Activated CD8-positive, alpha-beta T cell treated with anti-CD3 and anti-CD28 coated beads for 36 hours (primary cell): Measurements from ENCODE around the gene CABP2. TPM values are rescaled to one million over a fixed set of nuclear protein-coding genes. Genes with fewer than 3 reads are reported as not detected.
A peak's percentile ranks its signal among the peaks of the same experiment; 100 is the strongest.

Experiments
- ATAC-seq: fragments of 200-7000 bp; cut with Tn5 transposase; one replicate; pipeline ENCODE4 v1.10.0; 2021; ENCODE audit warnings: mild to moderate bottlenecking, moderate library complexity
- CTCF ChIA-PET: fragments of 350-600 bp; sonication (Branson Sonifier 250); formaldehyde crosslinking; loops from one replicate; lab custom pipeline; 2021; ENCODE audit warnings: antibody characterized with exemption; lab: Charles Lee
- POLR2A ChIA-PET: fragments of 350-600 bp; sonication (Branson Sonifier 250); formaldehyde crosslinking; loops from one replicate; lab custom pipeline; 2021; ENCODE audit warnings: antibody characterized with exemption; lab: Charles Lee
- DNase-seq: peaks from one replicate; pipeline ENCODE4 v3.0.0-alpha.2; 2020
- H3K27ac Mint-ChIP-seq: one replicate; pipeline ENCODE4 v1.8.0; 2021; ENCODE audit warnings: mild to moderate bottlenecking, mixed read lengths
- H3K27me3 Mint-ChIP-seq: one replicate; pipeline ENCODE4 v1.8.0; 2021; ENCODE audit warnings: mixed read lengths
- H3K36me3 Mint-ChIP-seq: one replicate; pipeline ENCODE4 v1.8.0; 2021; ENCODE audit warnings: low read depth, mixed read lengths
- H3K4me1 Mint-ChIP-seq: one replicate; pipeline ENCODE4 v1.8.0; 2021; ENCODE audit warnings: low read depth, mixed read lengths
- H3K4me3 Mint-ChIP-seq: one replicate; pipeline ENCODE4 v1.8.0; 2021; ENCODE audit warnings: mild to moderate bottlenecking, moderate library complexity, mixed read lengths
- H3K9me3 Mint-ChIP-seq: one replicate; pipeline ENCODE4 v1.8.0; 2021; ENCODE audit warnings: mixed read lengths
- CTCF ChIP-seq: fragments of 200-600 bp; IDR thresholded peaks from one replicate; pipeline ENCODE4 v1.8.0; 2022; ENCODE audit warnings: antibody characterized with exemption, mild to moderate bottlenecking
- intact Hi-C: fragments of 100-400 bp; cut with micrococcal nuclease; formaldehyde crosslinking; loops from one replicate; pipeline ENCODE4 v1.10.0; 2022
- total RNA-seq, 2 experiments: library from RNA; stranded (reverse); gene quantifications; one replicate each; pipeline ENCODE4 v1.2.3, GENCODE V29; 2021

The CABP2 gene
- total RNA-seq, 2 experiments from 2014 or later, result not detected

DNA sequence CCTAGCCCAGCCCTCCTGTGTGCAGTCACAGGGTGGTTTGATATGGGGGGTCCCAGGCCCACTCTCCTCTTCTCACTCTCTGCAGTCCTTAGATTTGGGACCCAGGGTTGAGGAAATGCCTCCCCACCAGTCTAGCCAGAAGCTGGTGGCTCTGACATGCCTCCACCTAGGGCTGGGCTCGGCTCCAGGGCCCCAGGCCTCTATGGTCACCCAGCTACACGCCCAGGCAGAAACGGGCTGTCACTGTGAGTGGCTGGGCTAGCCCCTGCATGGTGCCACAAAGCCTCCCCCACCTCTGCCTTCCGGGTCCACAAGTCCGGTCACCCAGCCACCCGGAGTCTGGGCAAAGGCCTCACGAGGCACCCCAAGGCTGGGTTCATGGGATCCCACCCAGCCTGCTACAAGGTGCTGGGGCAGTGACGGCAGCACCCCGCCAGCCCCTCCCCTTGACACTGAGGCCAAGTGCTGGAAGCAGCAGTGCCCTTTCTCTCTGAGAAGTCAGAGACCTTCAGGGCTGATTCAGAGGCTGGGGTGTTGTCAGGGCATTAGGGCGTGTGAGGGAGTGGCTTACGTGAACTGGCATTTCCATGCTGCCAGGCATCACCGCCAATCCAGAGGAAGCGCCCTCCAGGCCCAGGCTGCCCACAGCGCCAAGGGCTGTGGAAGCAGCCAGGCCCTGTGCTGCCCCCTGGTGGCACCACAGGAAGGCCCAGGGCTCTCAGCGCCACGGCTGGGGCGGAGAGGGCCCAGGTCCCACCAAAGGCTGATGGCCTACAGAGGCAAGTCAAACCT lies 17.4 kb downstream of the CABP2 start:
- DNase-seq (peak; percentile 97), ATAC-seq (peak; percentile 67)
- POLR2A ChIA-PET, result interaction anchor here (0.6 to 8.8 kb wide), 8 partner anchors 11 to 154 kb away, joined by 3 to 108 read pairs (median 4); partner anchors contain the start of genes PPP1CA, PTPRCAP and TBC1D10C
- peak overlapping the region; percentile 97 for H3K27ac Mint-ChIP-seq
- TF ChIP-seq CTCF, result peak; percentile 91
- CTCF ChIA-PET, result interaction anchor here (1.0 to 1.9 kb wide), 9 partner anchors 14 to 154 kb away, joined by 3 to 8 read pairs (median 4); partner anchors contain the start of gene PPP1CA
- no peaks in the 10 kb centered on the region for H3K9me3 Mint-ChIP-seq
- intact Hi-C loops, result loop anchor here (1.0 to 5.0 kb wide), 2 partner anchors 22 to 68 kb away; partner anchors contain the start of gene PTPRCAP
- peaks cover 20% of the 10 kb centered on the region for H3K36me3 Mint-ChIP-seq
- no peaks in the 10 kb centered on the region for H3K27me3 Mint-ChIP-seq
- H3K4me1 Mint-ChIP-seq, result peaks cover 47% of the 10 kb centered on the region
- H3K4me3 Mint-ChIP-seq, result peak overlapping the region; percentile 89

DNA sequence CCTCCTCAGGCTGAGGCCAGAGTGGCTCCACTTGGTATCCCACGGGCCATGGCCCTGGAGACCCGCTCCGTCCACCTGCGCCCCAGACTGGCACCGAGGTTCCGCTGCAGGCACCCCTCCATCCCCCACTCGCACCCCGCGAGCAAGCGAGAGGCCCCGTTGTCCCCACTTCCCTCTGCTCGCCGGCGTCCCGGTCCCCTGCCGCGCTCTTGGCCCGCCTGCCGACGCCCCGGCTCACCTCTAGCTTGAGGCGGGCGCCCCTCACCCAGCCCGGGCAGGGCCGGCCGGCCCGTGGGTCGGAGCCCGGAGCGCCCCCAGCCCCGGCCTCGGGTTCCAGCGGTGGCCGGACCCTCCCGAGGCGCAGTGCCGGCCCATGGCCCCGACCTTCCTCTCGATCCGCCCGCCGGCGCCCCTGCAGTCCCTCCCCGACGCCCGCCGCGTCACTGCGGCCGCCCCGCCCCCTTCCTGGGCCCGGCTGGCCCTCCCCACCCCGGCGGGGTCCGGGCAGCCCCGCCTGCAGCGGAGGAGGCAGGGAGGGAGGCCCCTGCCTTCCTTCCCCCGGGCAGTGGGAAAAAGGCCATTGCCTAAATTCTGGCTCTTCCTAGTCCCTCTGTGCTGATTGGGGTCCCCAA lies 18.2 kb downstream of the CABP2 start, which contains the start of gene PITPNM1:
PITPNM1 (minus strand) TSS at position 414 of the 632 bp plus-strand sequence. CDS start 1,183 bp downstream, outside the sequence.
- POLR2A ChIA-PET, result interaction anchor here (0.7 to 8.8 kb wide), 9 partner anchors 10 to 153 kb away, joined by 3 to 108 read pairs (median 4); partner anchors contain the start of genes AIP, PPP1CA, PTPRCAP and TBC1D10C
- H3K36me3 Mint-ChIP-seq, result peaks cover 27% of the 10 kb centered on the region

GRCh38 chr11:67504005-67504949 lies 19.0 kb downstream of the CABP2 start:
- peaks cover 49% of the 10 kb centered on the region for H3K4me1 Mint-ChIP-seq
- intact Hi-C loops, result no loop called here
- POLR2A ChIA-PET, result interaction anchor here (0.8 to 8.8 kb wide), 3 partner anchors 16 to 67 kb away, joined by 3 to 108 read pairs (median 10); partner anchors contain the start of genes AIP and PTPRCAP
- H3K27me3 Mint-ChIP-seq, result no peaks in the 10 kb centered on the region
- H3K27ac Mint-ChIP-seq, result peak overlapping the region; percentile 86
- CTCF ChIA-PET, result interaction anchor here (1.3 kb wide), 1 partner anchor 115 kb away, joined by 3 read pairs; no protein-coding TSS in a partner anchor
- peaks cover 30% of the 10 kb centered on the region for H3K36me3 Mint-ChIP-seq
- no peak for TF ChIP-seq CTCF
- peak overlapping the region; percentile 89 for H3K4me3 Mint-ChIP-seq
- ATAC-seq, result no peak
- peak; percentile 54 for DNase-seq
- H3K9me3 Mint-ChIP-seq, result no peaks in the 10 kb centered on the region

More for the DNA sequence above, 18.2 kb downstream of the CABP2 start, which contains the start of gene PITPNM1:
- Mint-ChIP-seq H3K27ac (peak within 1 kb of the TSS; percentile 97), H3K4me3 (peak within 1 kb of the TSS; percentile 89), H3K4me1 (peaks cover 50% of the 10 kb centered on the region), H3K9me3 (no peaks in the 10 kb centered on the region), H3K27me3 (no peaks in the 10 kb centered on the region)
- DNase-seq, result peak; percentile 78
- ATAC-seq, result peak; percentile 5
- TF ChIP-seq CTCF, result no peak
- intact Hi-C loops, result loop anchor here (5.0 kb wide), 1 partner anchor 68 kb away; the partner anchor contains the start of gene PTPRCAP
- CTCF ChIA-PET, result interaction anchor here (1.0 to 1.9 kb wide), 7 partner anchors 13 to 148 kb away, joined by 3 to 8 read pairs (median 4); partner anchors contain the start of gene PPP1CA

- peaks cover 42% of the 10 kb centered on the region for H3K4me1 Mint-ChIP-seq
- intact Hi-C loops, result no loop called here
Measured at GRCh38 chr11:67503119-67504004, 19.9 kb downstream of the CABP2 start.

More at GRCh38 chr11:67503119-67504004, 19.9 kb downstream of the CABP2 start:
- no peak for TF ChIP-seq CTCF
- DNase-seq, result no peak
- Mint-ChIP-seq H3K4me3 (peak overlapping the region; percentile 58), H3K9me3 (no peaks in the 10 kb centered on the region), H3K36me3 (peaks cover 30% of the 10 kb centered on the region), H3K27ac (peak overlapping the region; percentile 4), H3K27me3 (no peaks in the 10 kb centered on the region)
- no peak for ATAC-seq
- ChIA-PET CTCF (no interaction called here), POLR2A (interaction anchor here (1.7 to 8.8 kb wide), 2 partner anchors 15 to 66 kb away, joined by 10 to 108 read pairs; partner anchors contain the start of gene PTPRCAP)
